Testis (tissue), 2 donors: Measurements from ENCODE around the gene MEIS3.

Experiments
- CTCF ChIP-seq, 3 experiments: fragments of 450-650 bp in 2 of 3; fragments of 200-600 bp in 1 of 3; sonication (generic) in 1 of 3; IDR thresholded peaks; one replicate each; pipeline ENCODE4 v1.5.1; 2016 to 2019; ENCODE audit warnings: antibody characterized with exemption in 3 of 3, mild to moderate bottlenecking in 2 of 3, moderate library complexity in 1 of 3
- POLR2A ChIP-seq: fragments of 450-650 bp; IDR thresholded peaks from one replicate; pipeline ENCODE4 v1.6.1; 2017; ENCODE audit warnings: antibody characterized with exemption, mild to moderate bottlenecking, moderate library complexity

GRCh38 chr19:47372603-47373002, 46.7 kb downstream of the MEIS3 start:
- TF ChIP-seq CTCF (IDR thresholded peaks at IDR 0.05) (no peak), POLR2A (no peak)
